Rectal smooth muscle tissue (tissue), 1 donor: ENCODE measurements around the gene PTPN4.

Experiments used
- H3K27ac ChIP-seq: one replicate; pipeline ENCODE4 v1.7.0; 2013; ENCODE audit warnings: low read depth, low read length, inconsistent platforms
- H3K27me3 ChIP-seq: one replicate; pipeline ENCODE4 v1.7.0; 2013; ENCODE audit warnings: low read length; ENCODE audit not compliant: control insufficient read depth, insufficient read depth
- H3K36me3 ChIP-seq: one replicate; pipeline ENCODE4 v1.7.0; 2013; ENCODE audit warnings: low read length; ENCODE audit not compliant: control insufficient read depth, insufficient read depth
- H3K4me1 ChIP-seq: one replicate; pipeline ENCODE4 v1.7.0; 2013; ENCODE audit warnings: low read length; ENCODE audit not compliant: control insufficient read depth, insufficient read depth
- H3K4me3 ChIP-seq: one replicate; pipeline ENCODE4 v1.7.0; 2013; ENCODE audit warnings: low read length
- H3K9ac ChIP-seq: one replicate; pipeline ENCODE4 v1.7.0; 2013; ENCODE audit warnings: low read length

Gene PTPN4

GRCh38 chr2:119759451-119760236, at the start of gene PTPN4:
PTPN4 (plus strand) TSS chr2:119759922; CDS start chr2:119809854, 49,932 bp downstream.
- H3K27ac ChIP-seq, result peak within 1 kb of the TSS; percentile 92
- peak within 1 kb of the TSS; percentile 96 for H3K4me3 ChIP-seq
- peaks cover 4% of the 10 kb centered on the region for H3K4me1 ChIP-seq
- H3K36me3 ChIP-seq, result no peaks in the 10 kb centered on the region
- no peaks in the 10 kb centered on the region for H3K27me3 ChIP-seq
- H3K9ac ChIP-seq, result peak within 1 kb of the TSS; percentile 96

DNA sequence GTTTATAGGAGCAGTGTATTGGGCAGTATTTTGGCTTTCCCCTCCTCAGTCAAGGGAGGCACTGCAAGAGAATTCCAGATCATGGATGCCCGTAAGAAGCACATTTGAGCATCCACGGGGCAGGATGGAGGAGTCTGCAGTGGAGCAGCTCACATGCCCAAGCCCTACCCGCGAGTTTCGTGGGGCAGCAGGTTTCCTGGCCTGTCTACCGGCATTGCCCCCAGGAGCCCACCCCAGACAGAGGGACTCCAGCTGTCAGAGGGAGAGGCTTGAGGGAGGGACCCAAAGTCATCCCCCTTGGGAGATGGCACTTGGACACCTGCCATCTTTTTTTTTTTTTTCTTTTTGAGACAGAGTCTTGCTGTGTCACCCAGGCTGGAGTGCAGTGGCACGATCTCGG, 49.4 kb upstream of the PTPN4 start:
- Histone ChIP-seq H3K27me3 (no peaks in the 10 kb centered on the region), H3K27ac (no peak overlapping the region), H3K36me3 (no peaks in the 10 kb centered on the region), H3K4me3 (no peak overlapping the region), H3K9ac (no peak overlapping the region), H3K4me1 (no peaks in the 10 kb centered on the region)

DNA sequence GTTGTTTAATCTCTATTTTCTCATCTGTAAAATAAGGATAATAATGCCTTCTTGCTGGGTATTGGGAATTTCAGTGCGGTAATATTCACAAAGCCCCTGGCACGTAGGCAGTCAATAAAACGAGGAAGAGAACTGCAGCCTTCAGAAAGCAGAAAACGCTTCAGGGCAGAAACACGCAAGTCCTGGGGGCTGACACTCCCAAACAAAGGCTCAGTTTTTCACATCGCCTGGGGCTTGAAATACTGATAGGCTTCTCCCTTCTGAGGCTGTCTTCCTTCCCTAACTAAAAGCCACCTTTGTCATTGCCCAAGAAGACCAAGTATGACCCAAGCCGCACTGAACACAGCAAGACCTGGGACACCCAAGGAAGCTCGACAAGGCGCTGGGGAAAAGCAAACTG, 48.4 kb upstream of the PTPN4 start:
- no peaks in the 10 kb centered on the region for H3K36me3 ChIP-seq
- no peak overlapping the region for H3K4me3 ChIP-seq
- H3K27ac ChIP-seq, result no peak overlapping the region
- H3K4me1 ChIP-seq, result no peaks in the 10 kb centered on the region
- H3K27me3 ChIP-seq, result no peaks in the 10 kb centered on the region
- H3K9ac ChIP-seq, result no peak overlapping the region

- Histone ChIP-seq H3K27me3 (no peaks in the 10 kb centered on the region), H3K4me3 (no peak overlapping the region), H3K4me1 (no peaks in the 10 kb centered on the region), H3K36me3 (no peaks in the 10 kb centered on the region), H3K27ac (no peak overlapping the region), H3K9ac (no peak overlapping the region)
Measured at GRCh38 chr2:119712571-119712970, 47.2 kb upstream of the PTPN4 start.

GRCh38 chr2:119713819-119714490, 45.8 kb upstream of the PTPN4 start:
- no peaks in the 10 kb centered on the region for H3K36me3 ChIP-seq
- no peak overlapping the region for H3K27ac ChIP-seq
- no peaks in the 10 kb centered on the region for H3K4me1 ChIP-seq
- no peak overlapping the region for H3K9ac ChIP-seq
- no peak overlapping the region for H3K4me3 ChIP-seq
- no peaks in the 10 kb centered on the region for H3K27me3 ChIP-seq

- H3K4me3 ChIP-seq, result no peak overlapping the region
- H3K27ac ChIP-seq, result no peak overlapping the region
- no peak overlapping the region for H3K9ac ChIP-seq
- H3K36me3 ChIP-seq, result no peaks in the 10 kb centered on the region
- H3K27me3 ChIP-seq, result no peaks in the 10 kb centered on the region
- no peaks in the 10 kb centered on the region for H3K4me1 ChIP-seq
Measured at GRCh38 chr2:119715409-119716283, 44.1 kb upstream of the PTPN4 start.

DNA sequence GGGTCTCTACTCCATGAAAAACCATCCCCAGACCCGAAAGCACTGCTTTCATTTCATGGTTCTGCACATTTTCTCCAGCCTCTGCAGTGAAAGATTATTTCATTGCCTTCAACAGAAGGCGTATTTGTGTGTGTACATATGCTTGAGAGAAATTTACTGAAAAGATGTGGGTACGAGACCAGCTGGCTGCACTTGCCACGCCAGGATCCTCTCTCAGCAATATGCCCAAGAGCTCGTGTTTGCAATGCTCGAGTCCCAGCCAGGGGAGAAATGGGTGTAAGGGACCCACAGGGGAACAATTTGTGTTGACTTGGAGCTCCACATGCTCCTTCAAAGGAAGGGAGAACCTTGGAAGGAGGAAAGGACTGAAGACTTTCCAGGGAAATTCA, 43.4 kb upstream of the PTPN4 start:
- no peaks in the 10 kb centered on the region for H3K36me3 ChIP-seq
- no peaks in the 10 kb centered on the region for H3K4me1 ChIP-seq
- no peak overlapping the region for H3K4me3 ChIP-seq
- H3K27me3 ChIP-seq, result no peaks in the 10 kb centered on the region
- H3K27ac ChIP-seq, result no peak overlapping the region
- H3K9ac ChIP-seq, result no peak overlapping the region

DNA sequence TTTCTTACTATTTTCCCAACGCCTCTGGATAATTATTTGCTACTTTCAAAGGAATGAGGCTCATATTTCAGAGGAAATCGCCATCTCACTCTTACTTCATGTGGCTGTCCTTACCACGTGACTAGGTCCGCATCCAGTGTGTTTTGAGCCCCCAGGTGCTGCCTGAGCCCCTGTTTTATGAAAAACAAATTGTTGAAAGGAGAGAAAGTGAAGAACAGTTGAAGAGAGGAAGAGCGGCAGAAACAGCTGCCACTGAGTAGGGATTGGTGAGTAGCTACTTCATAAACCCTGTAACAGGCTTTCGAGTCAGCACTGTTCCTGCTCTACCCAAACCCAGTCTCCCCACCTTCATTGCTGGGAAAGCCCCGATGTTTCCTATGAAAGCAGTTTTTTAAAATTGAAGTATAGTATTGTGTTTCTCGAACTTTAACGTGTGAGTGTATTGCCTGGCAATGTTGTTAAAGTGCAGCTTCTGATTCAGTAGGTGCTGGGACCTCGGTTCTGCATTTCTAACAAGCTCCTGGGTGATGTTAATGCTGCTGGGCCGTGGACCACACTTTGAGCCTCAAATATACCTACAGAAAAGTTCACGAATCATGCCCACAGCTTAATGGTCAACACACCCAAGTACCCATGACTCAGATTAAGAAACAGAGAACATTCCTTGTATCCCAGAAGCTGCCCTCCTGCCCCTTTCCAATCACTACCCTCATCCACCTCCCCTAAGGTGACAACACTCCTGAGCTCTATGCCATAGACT, 41.0 kb upstream of the PTPN4 start:
- no peaks in the 10 kb centered on the region for H3K4me1 ChIP-seq
- no peak overlapping the region for H3K9ac ChIP-seq

GRCh38 chr2:119719261-119719627, 40.5 kb upstream of the PTPN4 start:
- no peaks in the 10 kb centered on the region for H3K27me3 ChIP-seq
- no peak overlapping the region for H3K4me3 ChIP-seq
- H3K4me1 ChIP-seq, result no peaks in the 10 kb centered on the region
- H3K9ac ChIP-seq, result no peak overlapping the region
- H3K27ac ChIP-seq, result no peak overlapping the region
- no peaks in the 10 kb centered on the region for H3K36me3 ChIP-seq

More for the DNA sequence above, 41.0 kb upstream of the PTPN4 start:
- H3K36me3 ChIP-seq, result no peaks in the 10 kb centered on the region
- no peak overlapping the region for H3K27ac ChIP-seq
- H3K27me3 ChIP-seq, result no peaks in the 10 kb centered on the region
- no peak overlapping the region for H3K4me3 ChIP-seq

DNA sequence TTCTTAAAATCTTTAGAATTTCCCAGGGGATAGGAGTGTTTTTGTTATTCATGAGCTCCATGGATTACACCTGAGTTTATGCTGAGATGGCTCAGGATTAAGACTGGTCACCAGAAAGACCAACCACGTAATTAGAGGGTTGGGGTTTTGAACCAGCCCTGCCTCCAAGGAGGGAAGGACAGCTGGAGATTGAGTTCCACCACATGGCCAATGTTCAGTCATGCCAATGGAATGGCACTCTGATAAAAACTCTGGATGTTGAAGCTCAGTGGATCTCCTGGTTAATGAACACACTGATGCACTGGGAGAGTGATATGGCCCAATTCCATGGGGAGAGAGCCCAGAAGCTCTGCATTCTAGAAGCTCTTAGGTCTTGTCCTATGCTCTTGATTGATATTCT, 38.7 kb upstream of the PTPN4 start:
- no peak overlapping the region for H3K9ac ChIP-seq
- H3K27me3 ChIP-seq, result no peaks in the 10 kb centered on the region
- H3K27ac ChIP-seq, result no peak overlapping the region
- H3K36me3 ChIP-seq, result no peaks in the 10 kb centered on the region
- no peaks in the 10 kb centered on the region for H3K4me1 ChIP-seq
- H3K4me3 ChIP-seq, result no peak overlapping the region

- H3K27me3 ChIP-seq, result no peaks in the 10 kb centered on the region
- H3K36me3 ChIP-seq, result no peaks in the 10 kb centered on the region
- H3K4me3 ChIP-seq, result no peak overlapping the region
- no peak overlapping the region for H3K9ac ChIP-seq
- H3K4me1 ChIP-seq, result no peaks in the 10 kb centered on the region
- H3K27ac ChIP-seq, result no peak overlapping the region
Measured at GRCh38 chr2:119721462-119721861, 38.3 kb upstream of the PTPN4 start.

DNA sequence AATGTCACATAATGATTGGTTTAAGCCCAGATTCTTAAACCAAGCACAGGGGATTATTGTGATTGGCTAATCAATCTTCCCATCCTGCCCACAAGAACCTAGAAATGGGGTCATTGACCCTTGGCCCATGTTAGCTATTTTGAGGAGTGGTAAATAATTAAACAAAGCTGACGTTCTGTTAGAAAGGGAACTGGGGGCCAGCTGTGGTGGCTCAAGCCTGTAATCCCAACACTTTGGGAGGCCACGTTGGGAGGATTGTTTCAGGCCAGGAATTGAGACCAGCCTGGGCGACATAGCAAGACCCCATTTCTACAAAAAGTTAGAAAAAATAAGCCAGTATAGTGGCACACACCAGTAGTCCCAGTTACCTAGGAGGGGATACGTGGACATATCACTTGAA, 37.8 kb upstream of the PTPN4 start:
- H3K27ac ChIP-seq, result no peak overlapping the region
- no peak overlapping the region for H3K9ac ChIP-seq
- no peaks in the 10 kb centered on the region for H3K27me3 ChIP-seq
- no peaks in the 10 kb centered on the region for H3K4me1 ChIP-seq
- H3K4me3 ChIP-seq, result no peak overlapping the region
- H3K36me3 ChIP-seq, result no peaks in the 10 kb centered on the region
